Measurements from ENCODE around the gene RAB12.

The RAB12 gene

DNA sequence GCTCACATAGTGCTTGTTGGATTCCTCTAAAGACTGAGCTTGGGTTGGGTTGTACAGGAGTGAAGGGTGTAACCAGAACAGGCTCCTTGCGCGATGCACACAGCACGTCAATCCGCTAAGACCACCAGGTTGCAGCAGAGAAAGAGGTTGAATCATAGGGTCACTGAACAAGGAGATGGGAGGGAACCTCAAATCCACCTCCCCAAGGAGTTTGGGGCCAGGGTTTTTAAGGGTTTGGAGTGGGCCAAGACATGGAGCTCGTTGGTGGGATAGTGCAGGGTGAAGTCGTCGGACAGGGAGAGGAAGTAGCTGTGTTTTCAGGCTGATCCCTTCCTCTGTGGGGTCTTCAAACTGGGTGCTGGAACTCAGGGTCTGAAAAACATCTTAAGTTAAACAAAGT lies 75.3 kb downstream of the RAB12 start:
- ATAC-seq (no peak), DNase-seq (ENCODE audit: low spot score in 2 of 2) (no peak)
- Mint-ChIP-seq H3K9me3 (no peaks in the 10 kb centered on the region), H3K4me3 (no peak overlapping the region), H3K36me3 (no peaks in the 10 kb centered on the region), H3K4me1 (no peaks in the 10 kb centered on the region), H3K27ac (no peak overlapping the region)

DNA sequence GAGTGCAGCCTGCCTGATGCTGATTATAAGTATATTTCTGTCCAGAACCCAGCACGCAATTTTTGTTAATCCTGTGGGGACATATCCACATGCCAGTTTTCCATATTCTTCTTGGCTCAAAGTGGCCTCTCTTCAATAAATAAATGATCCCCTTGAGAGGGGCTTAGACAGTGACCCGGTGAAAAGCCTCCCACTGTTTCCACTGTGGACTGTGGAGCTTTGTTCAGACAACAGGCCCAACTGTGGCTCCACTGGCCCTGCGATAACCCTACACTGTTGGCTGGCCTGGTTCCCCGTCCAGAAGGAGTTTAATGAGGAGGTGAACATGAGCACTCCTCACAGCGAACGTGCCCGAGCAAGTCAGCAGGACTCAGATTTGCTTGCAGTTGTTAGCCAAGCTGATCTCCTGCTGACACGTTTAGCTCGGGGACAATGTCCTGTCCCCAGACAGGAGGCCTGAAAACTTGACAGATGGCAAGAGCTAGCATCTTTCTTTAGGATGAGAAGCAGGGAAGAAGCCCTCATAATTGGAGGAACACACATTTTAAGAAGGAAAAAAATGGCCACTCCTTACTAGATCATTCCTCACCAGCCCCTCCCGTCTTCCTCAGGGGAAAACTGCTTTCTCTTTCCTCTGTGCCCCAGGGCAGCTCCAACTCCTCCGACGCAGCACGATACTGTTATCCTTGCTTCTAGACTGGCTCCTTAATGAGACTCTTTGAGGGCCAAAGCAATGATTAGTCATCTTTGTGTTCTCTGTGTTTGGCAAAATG lies 76.1 kb downstream of the RAB12 start:
- Mint-ChIP-seq H3K9me3 (no peaks in the 10 kb centered on the region), H3K36me3 (no peaks in the 10 kb centered on the region), H3K4me3 (no peak overlapping the region), H3K4me1 (no peaks in the 10 kb centered on the region), H3K27ac (no peak overlapping the region)
- ATAC-seq: no peak
- no peak for DNase-seq (ENCODE audit: low spot score in 2 of 2)

DNA sequence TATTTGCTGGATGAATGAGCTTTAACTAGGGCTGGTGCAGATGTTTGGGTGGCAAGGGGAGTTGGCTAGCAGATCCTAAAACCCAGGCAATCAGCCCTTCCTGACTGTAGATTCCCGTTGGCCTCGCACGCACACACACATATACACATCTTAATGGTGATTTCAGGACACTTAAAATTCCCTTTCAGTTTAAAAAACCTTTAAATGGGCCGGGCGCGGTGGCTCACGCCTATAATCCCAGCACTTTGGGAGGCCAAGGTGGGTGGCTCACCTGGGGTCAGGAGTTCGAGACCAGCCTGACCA lies 76.6 kb downstream of the RAB12 start:
- H3K27ac Mint-ChIP-seq: no peak overlapping the region
- no peak for ATAC-seq
- no peaks in the 10 kb centered on the region for H3K36me3 Mint-ChIP-seq
- no peaks in the 10 kb centered on the region for H3K4me1 Mint-ChIP-seq
- H3K4me3 Mint-ChIP-seq: no peak overlapping the region
- no peaks in the 10 kb centered on the region for H3K9me3 Mint-ChIP-seq
- no peak for DNase-seq (ENCODE audit: low spot score in 2 of 2)

DNA sequence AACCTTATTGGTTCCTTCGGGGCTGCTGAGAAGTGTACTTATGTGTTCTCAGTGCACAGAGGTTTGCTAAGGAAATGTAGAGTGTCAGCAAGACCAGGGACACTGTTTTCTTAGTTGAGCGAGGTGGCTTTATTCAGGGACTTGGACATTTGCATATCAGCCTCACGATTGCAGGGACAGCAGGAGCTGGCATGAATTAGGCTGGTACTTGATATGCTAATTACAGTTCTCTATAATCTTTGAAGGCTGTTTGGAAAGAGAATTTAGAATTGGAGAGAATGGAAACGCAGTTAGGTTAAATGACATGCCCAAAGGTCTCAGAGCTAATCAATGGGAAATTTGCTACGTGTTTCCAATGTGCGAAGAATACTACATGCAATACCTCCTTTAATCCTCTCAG lies 77.4 kb downstream of the RAB12 start:
- Mint-ChIP-seq H3K27ac (no peak overlapping the region), H3K9me3 (no peaks in the 10 kb centered on the region), H3K36me3 (no peaks in the 10 kb centered on the region), H3K4me3 (no peak overlapping the region), H3K4me1 (no peaks in the 10 kb centered on the region)
- ATAC-seq (no peak), DNase-seq (ENCODE audit: low spot score in 2 of 2) (no peak)

DNA sequence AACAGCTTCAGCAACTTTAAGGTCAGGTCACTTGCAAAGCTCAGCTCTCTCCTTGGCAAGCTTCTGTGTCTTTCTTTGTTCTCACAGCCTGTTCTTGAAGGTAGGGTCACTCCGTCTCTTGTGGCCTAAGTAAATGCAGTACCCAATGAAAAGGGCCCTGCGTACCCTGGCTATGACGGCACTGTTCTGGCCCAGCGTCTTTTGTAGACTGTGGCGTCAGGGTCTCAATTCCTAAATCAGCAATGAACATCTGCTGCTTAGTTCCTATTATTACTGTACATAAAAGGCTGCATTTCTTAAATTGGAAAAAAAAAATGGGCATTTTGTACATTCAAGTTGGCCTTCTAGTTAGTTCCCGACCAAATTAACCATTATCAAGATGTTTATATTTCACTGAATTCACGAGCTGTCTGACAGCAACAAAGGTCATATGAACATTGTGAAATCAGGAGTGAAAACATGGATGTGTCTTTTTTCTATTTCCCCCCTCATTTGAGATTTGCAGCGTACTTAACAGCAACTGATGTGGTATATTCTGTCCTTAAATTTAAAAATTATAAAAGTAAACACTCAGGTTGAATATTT lies 79.1 kb downstream of the RAB12 start:
- no peak overlapping the region for H3K4me3 Mint-ChIP-seq
- no peaks in the 10 kb centered on the region for H3K4me1 Mint-ChIP-seq
- H3K36me3 Mint-ChIP-seq: no peaks in the 10 kb centered on the region
- no peak for ATAC-seq
- no peak for DNase-seq (ENCODE audit: low spot score in 2 of 2)
- H3K9me3 Mint-ChIP-seq: no peaks in the 10 kb centered on the region
- no peak overlapping the region for H3K27ac Mint-ChIP-seq

DNA sequence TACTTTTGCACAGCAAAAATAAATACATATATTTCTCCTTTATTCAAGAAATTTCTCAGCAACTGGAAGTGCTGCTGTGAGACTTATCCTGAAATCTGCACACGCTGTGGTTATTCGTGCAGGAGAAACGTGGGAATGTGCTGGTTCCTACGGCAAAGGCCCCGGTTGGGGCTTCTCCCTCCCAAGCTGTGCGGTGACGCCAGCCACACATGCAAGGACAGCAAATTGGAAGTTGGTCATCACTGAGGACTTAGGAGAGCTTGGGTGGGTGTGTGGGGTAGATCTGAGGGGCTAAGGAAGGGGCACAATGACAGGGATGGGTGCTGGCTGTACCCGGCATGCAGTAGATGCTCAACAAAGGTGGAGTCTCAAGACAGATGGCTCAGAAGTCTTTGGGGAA lies 79.6 kb downstream of the RAB12 start:
- no peaks in the 10 kb centered on the region for H3K4me1 Mint-ChIP-seq
- no peaks in the 10 kb centered on the region for H3K9me3 Mint-ChIP-seq
- H3K27ac Mint-ChIP-seq: no peak overlapping the region

More for the DNA sequence above, 79.6 kb downstream of the RAB12 start:
- H3K36me3 Mint-ChIP-seq: no peaks in the 10 kb centered on the region
- H3K4me3 Mint-ChIP-seq: no peak overlapping the region
- DNase-seq (ENCODE audit: low spot score in 2 of 2) (no peak), ATAC-seq (no peak)

Measured in stimulated activated effector memory CD8-positive, alpha-beta T cell treated with anti-CD3 and anti-CD28 coated beads, Interleukin-12 subunit alpha, Interleukin-12 subunit beta, amount 100 ng/mL, for 72 hours (primary cell).